Fibroblast of lung (primary cell): ENCODE data around the gene ADAMTS3. TPM values are rescaled to one million over a fixed set of nuclear protein-coding genes. Genes with fewer than 3 reads are reported as not detected.
A peak's percentile ranks its signal among the peaks of the same experiment; 100 is the strongest.

Experiments used
- DNase-seq, 2 donors: peaks; one replicate each; pipeline versions ENCODE4 v3.0.0 to v3.0.0-alpha.2; 2010; ENCODE audit warnings: low read depth in 2 of 2
- H2AFZ ChIP-seq: 2 replicates; pipeline ENCODE4 v1.5.1; 2012; ENCODE audit warnings: low read length, control low read depth, inconsistent platforms
- H3K27ac ChIP-seq: 2 replicates; pipeline ENCODE4 v1.5.1; 2011; ENCODE audit warnings: low read length, control low read depth; ENCODE audit not compliant: insufficient read depth
- H3K27me3 ChIP-seq: 2 replicates; pipeline ENCODE4 v1.5.1; 2011; ENCODE audit warnings: mild to moderate bottlenecking, low read length; ENCODE audit not compliant: control insufficient read depth, insufficient read depth
- H3K36me3 ChIP-seq: 2 replicates; pipeline ENCODE4 v1.5.1; 2011; ENCODE audit warnings: low read length; ENCODE audit not compliant: control insufficient read depth, insufficient read depth
- H3K4me1 ChIP-seq: 2 replicates; pipeline ENCODE4 v1.5.1; 2011; ENCODE audit warnings: low read length; ENCODE audit not compliant: control insufficient read depth, insufficient read depth; ENCODE audit errors: extremely low read depth
- H3K4me2 ChIP-seq: 2 replicates; pipeline ENCODE4 v1.5.1; 2011; ENCODE audit warnings: low read length, control low read depth; ENCODE audit not compliant: insufficient read depth; ENCODE audit errors: extremely low read depth
- H3K4me3 ChIP-seq, 4 experiments: fragments of 200-600 bp in 1 of 4; sonication (generic) in 1 of 4; replicated peaks in 1 of 4; 2 replicates each; pipeline ENCODE4 v1.5.1; 2011 to 2016; ENCODE audit warnings: low read length in 4 of 4, low read depth in 3 of 4, mild to moderate bottlenecking in 3 of 4, control low read depth in 2 of 4, inconsistent platforms in 1 of 4, mixed read lengths in 1 of 4; ENCODE audit not compliant: insufficient read depth in 1 of 4; ENCODE audit errors: control extremely low read depth in 1 of 4
- H3K79me2 ChIP-seq: 2 replicates; pipeline ENCODE4 v1.5.1; 2012; ENCODE audit warnings: mild to moderate bottlenecking, low read length, inconsistent platforms; ENCODE audit not compliant: control insufficient read depth, insufficient read depth
- H3K9ac ChIP-seq: 2 replicates; pipeline ENCODE4 v1.5.1; 2011; ENCODE audit warnings: mild to moderate bottlenecking, low read length, control low read depth; ENCODE audit not compliant: insufficient read depth
- H3K9me3 ChIP-seq: 2 replicates; pipeline ENCODE4 v1.5.1; 2012; ENCODE audit warnings: low read depth, low read length; ENCODE audit not compliant: control insufficient read depth, insufficient read depth
- H4K20me1 ChIP-seq: 2 replicates; pipeline ENCODE4 v1.5.1; 2011; ENCODE audit warnings: low read length; ENCODE audit not compliant: control insufficient read depth, insufficient read depth; ENCODE audit errors: extremely low read depth
- EZH2 ChIP-seq: IDR thresholded peaks from 2 replicates; pipeline ENCODE4 v1.5.1; 2012; ENCODE audit warnings: low read length, control low read depth, mild to moderate bottlenecking; ENCODE audit errors: missing control alignments
- polyA plus RNA-seq, 2 donors: library from polyadenylated mRNA; depleted of rRNA in 1 of 2; stranded (reverse) in 1 of 2; unstranded in 1 of 2; fragments of >200 nt; gene quantifications; 2 replicates each; pipeline ENCODE4 v1.2.1, GENCODE V29; 2011 to 2012; ENCODE audit warnings: missing spikeins in 1 of 2
- total RNA-seq: library from RNA; depleted of rRNA; stranded (reverse); fragments of >200 nt; gene quantifications from 2 replicates; pipeline ENCODE4 v1.2.1, GENCODE V29; 2014
- TF ChIP-seq, protein P1 (sequence below), 2 donors: IDR thresholded peaks in 1 of 2; conservative IDR thresholded peaks in 1 of 2; 1 replicate in 1 of 2; 2 replicates in 1 of 2; pipeline ENCODE4 v1.5.1; 2011 to 2012; ENCODE audit warnings: low read length in 2 of 2, control low read depth in 1 of 2, inconsistent platforms in 1 of 2, low read depth in 1 of 2, mild to moderate bottlenecking in 1 of 2

Gene ADAMTS3
- total and polyA plus RNA-seq, 2 donors (not counting 1 experiment from before 2014, with no cell fraction given) = 0.86 to 2.1 TPM

DNA sequence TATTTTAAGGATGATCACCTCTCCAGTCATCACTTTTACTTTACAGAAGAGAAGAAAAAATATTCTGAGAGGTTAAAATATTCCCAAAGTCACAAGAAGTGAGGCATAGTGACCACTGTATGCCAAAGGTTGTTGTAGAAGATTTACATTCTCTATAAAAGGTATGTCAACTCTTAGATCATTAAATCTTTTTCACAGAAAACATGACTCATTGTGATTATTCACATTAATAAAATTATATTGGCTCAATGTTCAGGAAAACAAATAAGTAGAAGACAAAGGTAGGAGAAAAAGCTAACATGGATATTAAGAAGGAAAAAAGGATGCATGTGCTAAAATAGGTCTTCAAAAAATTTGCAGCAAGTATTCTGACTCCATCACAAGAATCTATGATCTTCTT lies 82.0 kb downstream of the ADAMTS3 start:
- Histone ChIP-seq H3K9ac (no peak overlapping the region), H3K27me3 (no peaks in the 10 kb centered on the region), H3K4me2 (no peak overlapping the region), H4K20me1 (no peaks in the 10 kb centered on the region), H3K79me2 (no peaks in the 10 kb centered on the region), H3K9me3 (no peaks in the 10 kb centered on the region), H3K4me1 (no peaks in the 10 kb centered on the region), H3K27ac (no peak overlapping the region), H2AFZ (no peak overlapping the region), H3K4me3 (no peak overlapping the region), H3K36me3 (no peaks in the 10 kb centered on the region)
- no peak for DNase-seq
- no peak for TF ChIP-seq EZH2
- TF ChIP-seq, protein P1, sequence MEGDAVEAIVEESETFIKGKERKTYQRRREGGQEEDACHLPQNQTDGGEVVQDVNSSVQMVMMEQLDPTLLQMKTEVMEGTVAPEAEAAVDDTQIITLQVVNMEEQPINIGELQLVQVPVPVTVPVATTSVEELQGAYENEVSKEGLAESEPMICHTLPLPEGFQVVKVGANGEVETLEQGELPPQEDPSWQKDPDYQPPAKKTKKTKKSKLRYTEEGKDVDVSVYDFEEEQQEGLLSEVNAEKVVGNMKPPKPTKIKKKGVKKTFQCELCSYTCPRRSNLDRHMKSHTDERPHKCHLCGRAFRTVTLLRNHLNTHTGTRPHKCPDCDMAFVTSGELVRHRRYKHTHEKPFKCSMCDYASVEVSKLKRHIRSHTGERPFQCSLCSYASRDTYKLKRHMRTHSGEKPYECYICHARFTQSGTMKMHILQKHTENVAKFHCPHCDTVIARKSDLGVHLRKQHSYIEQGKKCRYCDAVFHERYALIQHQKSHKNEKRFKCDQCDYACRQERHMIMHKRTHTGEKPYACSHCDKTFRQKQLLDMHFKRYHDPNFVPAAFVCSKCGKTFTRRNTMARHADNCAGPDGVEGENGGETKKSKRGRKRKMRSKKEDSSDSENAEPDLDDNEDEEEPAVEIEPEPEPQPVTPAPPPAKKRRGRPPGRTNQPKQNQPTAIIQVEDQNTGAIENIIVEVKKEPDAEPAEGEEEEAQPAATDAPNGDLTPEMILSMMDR (conservative IDR thresholded peaks at IDR 0.05 in 1 of 2, IDR thresholded peaks at IDR 0.05 in 1 of 2; ENCODE audit: low read depth in 1 of 2, low read length in 2 of 2) = no peak

DNA sequence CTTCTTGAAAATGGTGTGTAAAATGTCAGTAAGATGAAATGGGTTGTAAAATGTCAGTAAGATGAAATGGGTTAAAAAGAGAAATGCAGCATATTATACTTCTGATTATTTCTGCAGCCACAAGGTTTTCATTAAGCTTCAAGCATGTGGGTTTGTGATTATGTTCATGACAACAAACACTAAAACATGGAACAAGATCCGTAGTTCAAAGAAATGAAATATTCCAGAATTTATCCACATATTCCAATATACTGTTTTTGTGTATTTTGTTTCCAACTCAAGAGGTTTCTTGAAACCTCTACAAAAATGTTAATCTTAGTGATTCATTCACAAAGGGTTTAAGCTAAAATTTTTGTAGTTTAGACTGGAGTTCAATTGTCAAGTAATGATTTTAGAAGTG lies 84.0 kb downstream of the ADAMTS3 start:
- no peak overlapping the region for H3K4me3 ChIP-seq
- no peak for DNase-seq
- no peaks in the 10 kb centered on the region for H3K79me2 ChIP-seq
- H3K4me2 ChIP-seq = no peak overlapping the region
- no peaks in the 10 kb centered on the region for H3K4me1 ChIP-seq
- no peaks in the 10 kb centered on the region for H3K36me3 ChIP-seq
- no peaks in the 10 kb centered on the region for H3K27me3 ChIP-seq
- H3K9me3 ChIP-seq = no peaks in the 10 kb centered on the region
- TF ChIP-seq, protein P1 (conservative IDR thresholded peaks at IDR 0.05 in 1 of 2, IDR thresholded peaks at IDR 0.05 in 1 of 2; ENCODE audit: low read depth in 1 of 2, low read length in 2 of 2) = no peak
- TF ChIP-seq EZH2 = no peak
- no peak overlapping the region for H2AFZ ChIP-seq
- no peaks in the 10 kb centered on the region for H4K20me1 ChIP-seq
- no peak overlapping the region for H3K9ac ChIP-seq
- H3K27ac ChIP-seq = no peak overlapping the region

DNA sequence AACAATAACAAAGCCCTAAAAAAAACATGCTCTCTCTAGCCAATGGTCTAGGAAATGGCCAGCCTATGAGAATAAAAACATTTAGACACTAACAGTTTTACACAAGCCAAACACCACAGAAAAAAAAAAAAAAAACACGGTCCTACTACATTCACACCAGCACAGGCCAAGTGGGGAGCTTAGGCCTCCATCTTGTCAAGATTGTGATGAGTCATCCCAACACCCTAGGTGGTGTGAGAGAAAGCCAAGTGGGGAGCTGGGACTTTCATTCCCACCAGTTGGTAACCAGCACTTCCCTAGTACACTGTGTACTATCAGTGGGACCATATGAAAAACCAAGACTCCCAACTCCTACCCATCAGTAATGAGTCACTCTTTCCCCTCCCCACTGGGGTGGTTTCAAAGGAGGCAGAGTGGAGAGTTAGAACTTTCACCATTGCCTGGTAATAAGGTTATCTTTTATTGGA lies 95.6 kb downstream of the ADAMTS3 start:
- H4K20me1 ChIP-seq = no peaks in the 10 kb centered on the region
- no peaks in the 10 kb centered on the region for H3K9me3 ChIP-seq
- H3K4me3 ChIP-seq = no peak overlapping the region
- no peak for TF ChIP-seq EZH2
- TF ChIP-seq, protein P1 (conservative IDR thresholded peaks at IDR 0.05 in 1 of 2, IDR thresholded peaks at IDR 0.05 in 1 of 2; ENCODE audit: low read depth in 1 of 2, low read length in 2 of 2) = no peak
- H3K9ac ChIP-seq = no peak overlapping the region
- H3K79me2 ChIP-seq = no peaks in the 10 kb centered on the region
- H3K27me3 ChIP-seq = no peaks in the 10 kb centered on the region
- H2AFZ ChIP-seq = no peak overlapping the region
- H3K36me3 ChIP-seq = no peaks in the 10 kb centered on the region
- H3K4me1 ChIP-seq = no peaks in the 10 kb centered on the region
- H3K27ac ChIP-seq = no peak overlapping the region
- DNase-seq = peak in 1 of 2 donors; percentile 31
- H3K4me2 ChIP-seq = no peak overlapping the region
